NB4 (cell line): ENCODE results near the gene CAPZA2.

Source experiments
- CTCF ChIP-seq: IDR thresholded peaks from one replicate; pipeline ENCODE4 v1.5.1; 2012; ENCODE audit warnings: low read depth, low read length
- POLR2A ChIP-seq: IDR thresholded peaks from 2 replicates; pipeline ENCODE4 v1.6.1; 2011; ENCODE audit warnings: mild to moderate bottlenecking; ENCODE audit not compliant: insufficient read length; ENCODE audit errors: extremely low read depth

GRCh38 chr7:116924741-116925140, 62.4 kb downstream of the CAPZA2 start:
- TF ChIP-seq CTCF, result no peak
- no peak for TF ChIP-seq POLR2A
